Measurements from ENCODE around the gene POLR1B. TPM values are rescaled to one million over a fixed set of nuclear protein-coding genes. Genes with fewer than 3 reads are reported as not detected.
"Not testable (repeated sequence)": the region's sequence is repeated elsewhere in the genome, so short reads cannot be mapped to it uniquely, and the experiment has no call there.

The POLR1B gene
- total RNA-seq, 1 donor from 2014 or later, result 12.3 TPM

DNA sequence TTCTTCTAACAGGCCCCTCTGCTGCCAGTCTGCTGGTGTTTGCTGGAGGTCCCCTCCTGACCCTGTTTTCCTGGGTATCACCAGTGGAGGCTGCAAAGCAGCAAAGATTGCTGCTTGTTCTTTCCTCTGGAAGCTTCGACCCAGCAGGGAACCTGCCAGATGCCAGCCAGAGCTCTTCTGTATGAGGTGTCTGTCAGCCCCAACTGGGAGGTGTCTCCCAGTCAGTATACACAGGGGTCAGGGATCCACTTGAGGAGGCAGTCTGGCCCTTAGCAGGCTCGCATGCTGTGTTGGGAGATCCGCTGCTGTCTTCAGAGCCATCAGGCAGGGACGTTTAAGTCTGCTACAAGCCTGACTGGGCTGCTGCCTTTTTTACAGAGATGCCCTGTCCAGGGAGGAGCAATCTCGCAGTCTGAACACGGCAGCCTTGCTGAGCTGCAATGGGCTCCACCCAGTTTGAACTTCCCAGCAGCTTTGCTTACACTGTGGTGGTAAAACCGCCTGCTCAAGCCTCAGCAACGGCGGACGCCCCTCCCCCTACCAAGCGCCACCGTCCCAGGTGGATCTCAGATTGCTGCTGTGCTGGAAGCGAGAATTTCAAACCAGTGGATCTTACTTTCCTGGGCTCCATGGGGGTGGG lies 72.1 kb downstream of the POLR1B start:
- Histone ChIP-seq H3K27me3 (ENCODE audit: low read depth) (no peaks in the 10 kb centered on the region), H3K9me3 (no peaks in the 10 kb centered on the region), H3K4me1 (no peaks in the 10 kb centered on the region), H3K4me3 (no peak overlapping the region), H3K36me3 (no peaks in the 10 kb centered on the region), H3K27ac (no peak overlapping the region)
- ATAC-seq, result no peak
- TF ChIP-seq, protein P1, sequence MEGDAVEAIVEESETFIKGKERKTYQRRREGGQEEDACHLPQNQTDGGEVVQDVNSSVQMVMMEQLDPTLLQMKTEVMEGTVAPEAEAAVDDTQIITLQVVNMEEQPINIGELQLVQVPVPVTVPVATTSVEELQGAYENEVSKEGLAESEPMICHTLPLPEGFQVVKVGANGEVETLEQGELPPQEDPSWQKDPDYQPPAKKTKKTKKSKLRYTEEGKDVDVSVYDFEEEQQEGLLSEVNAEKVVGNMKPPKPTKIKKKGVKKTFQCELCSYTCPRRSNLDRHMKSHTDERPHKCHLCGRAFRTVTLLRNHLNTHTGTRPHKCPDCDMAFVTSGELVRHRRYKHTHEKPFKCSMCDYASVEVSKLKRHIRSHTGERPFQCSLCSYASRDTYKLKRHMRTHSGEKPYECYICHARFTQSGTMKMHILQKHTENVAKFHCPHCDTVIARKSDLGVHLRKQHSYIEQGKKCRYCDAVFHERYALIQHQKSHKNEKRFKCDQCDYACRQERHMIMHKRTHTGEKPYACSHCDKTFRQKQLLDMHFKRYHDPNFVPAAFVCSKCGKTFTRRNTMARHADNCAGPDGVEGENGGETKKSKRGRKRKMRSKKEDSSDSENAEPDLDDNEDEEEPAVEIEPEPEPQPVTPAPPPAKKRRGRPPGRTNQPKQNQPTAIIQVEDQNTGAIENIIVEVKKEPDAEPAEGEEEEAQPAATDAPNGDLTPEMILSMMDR (IDR thresholded peaks at IDR 0.05), result no peak
- intact Hi-C loops (cut with DNase I), result no loop called here
- DNase-seq, result no peak

- TF ChIP-seq, protein P1 (IDR thresholded peaks at IDR 0.05), result no peak
- H3K36me3 ChIP-seq, result no peaks in the 10 kb centered on the region
- no peaks in the 10 kb centered on the region for H3K9me3 ChIP-seq
- intact Hi-C loops (cut with DNase I), result no loop called here
- H3K4me1 ChIP-seq, result no peaks in the 10 kb centered on the region
- no peaks in the 10 kb centered on the region for H3K27me3 ChIP-seq (ENCODE audit: low read depth)
- ATAC-seq (no peak), DNase-seq (no peak)
- no peak overlapping the region for H3K27ac ChIP-seq
- no peak overlapping the region for H3K4me3 ChIP-seq
Observed at GRCh38 chr2:112615051-112615450, 72.8 kb downstream of the POLR1B start.

DNA sequence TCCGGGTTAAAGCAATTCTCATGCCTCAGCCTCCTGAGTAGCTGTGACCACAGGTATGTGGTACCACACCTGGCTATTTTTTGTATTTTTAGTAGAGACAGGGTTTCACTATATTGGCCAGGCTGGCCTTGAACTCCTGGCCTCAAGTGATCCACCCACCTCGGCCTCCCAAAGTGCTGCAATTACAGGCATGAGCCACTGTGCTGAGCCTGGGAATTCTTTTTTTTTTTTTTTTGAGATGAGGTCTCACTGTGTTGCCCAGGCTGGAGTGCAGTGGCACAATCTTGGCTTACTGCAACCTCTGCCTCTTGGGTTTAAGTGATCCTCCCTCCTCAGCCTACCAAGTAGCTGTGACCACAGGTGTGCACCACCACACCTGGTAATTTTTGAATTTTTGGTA lies 73.5 kb downstream of the POLR1B start:
- ATAC-seq; H3K4me1 ChIP-seq; H3K36me3 ChIP-seq; H3K27me3 ChIP-seq (ENCODE audit: low read depth); H3K9me3 ChIP-seq; H3K4me3 ChIP-seq; H3K27ac ChIP-seq; intact Hi-C loops (cut with DNase I); DNase-seq: not testable (repeated sequence)

GRCh38 chr2:112618383-112618782 lies 76.1 kb downstream of the POLR1B start:
- Histone ChIP-seq H3K9me3 (no peaks in the 10 kb centered on the region), H3K4me3 (no peak overlapping the region), H3K27ac (no peak overlapping the region), H3K4me1 (no peaks in the 10 kb centered on the region), H3K36me3 (no peaks in the 10 kb centered on the region), H3K27me3 (ENCODE audit: low read depth) (no peaks in the 10 kb centered on the region)
- ATAC-seq, result peak in 1 of 2 donors; percentile 10
- intact Hi-C loops (cut with DNase I), result no loop called here
- no peak for DNase-seq
- TF ChIP-seq, protein P1 (IDR thresholded peaks at IDR 0.05), result no peak

DNA sequence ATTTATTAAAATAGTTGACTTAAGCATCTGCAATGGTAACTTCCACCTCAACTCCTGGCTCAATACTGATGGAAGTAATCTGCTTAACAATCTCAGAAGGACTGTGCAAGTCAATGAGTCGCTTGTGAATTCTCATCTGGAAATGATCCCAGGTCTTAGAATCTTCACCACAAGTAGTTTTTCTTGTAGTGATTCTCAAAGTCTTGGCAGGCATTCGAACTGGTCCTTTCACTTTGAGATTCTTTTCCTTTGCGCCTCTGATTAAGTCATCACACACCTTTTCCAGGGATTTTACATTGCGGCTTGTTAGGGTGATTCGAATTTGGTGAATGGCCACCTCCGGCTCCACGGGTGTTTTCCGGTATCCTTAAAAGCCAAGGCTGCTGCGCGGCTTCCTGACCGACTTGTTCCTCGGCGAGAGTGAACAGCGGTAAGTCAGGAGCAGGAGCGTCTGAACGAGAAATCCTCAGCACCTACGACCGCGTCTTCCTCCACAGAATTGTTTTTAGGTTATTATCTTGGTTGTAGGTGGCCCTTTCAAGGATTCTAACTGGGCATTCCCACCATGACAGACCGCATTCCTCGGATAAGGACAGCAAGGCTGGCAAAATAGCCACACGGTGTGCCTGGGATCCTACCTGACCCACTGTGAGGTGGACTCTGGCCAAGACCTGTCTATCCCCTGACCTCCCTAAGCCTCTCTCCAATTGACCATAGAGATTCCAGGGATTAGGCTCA lies 79.7 kb downstream of the POLR1B start:
- TF ChIP-seq, protein P1 (IDR thresholded peaks at IDR 0.05), result no peak
- ATAC-seq (no peak), DNase-seq (no peak)
- Histone ChIP-seq H3K4me1 (peaks cover 9% of the 10 kb centered on the region), H3K9me3 (no peaks in the 10 kb centered on the region), H3K27me3 (ENCODE audit: low read depth) (no peaks in the 10 kb centered on the region), H3K36me3 (no peaks in the 10 kb centered on the region), H3K27ac (no peak overlapping the region), H3K4me3 (no peak overlapping the region)
- intact Hi-C loops (cut with DNase I), result loop anchor here (10.0 kb wide), 1 partner anchor 63 kb away; no protein-coding TSS in a partner anchor

- Histone ChIP-seq H3K27ac (no peak overlapping the region), H3K27me3 (ENCODE audit: low read depth) (no peaks in the 10 kb centered on the region), H3K9me3 (no peaks in the 10 kb centered on the region), H3K4me1 (peaks cover 14% of the 10 kb centered on the region), H3K4me3 (no peak overlapping the region), H3K36me3 (no peaks in the 10 kb centered on the region)
- TF ChIP-seq, protein P1 (IDR thresholded peaks at IDR 0.05), result no peak
- intact Hi-C loops (cut with DNase I), result loop anchor here (10.0 kb wide), 1 partner anchor 62 kb away; no protein-coding TSS in a partner anchor
- ATAC-seq (no peak), DNase-seq (no peak)
Observed at GRCh38 chr2:112622528-112622849, 80.2 kb downstream of the POLR1B start.

All from lower lobe of right lung (tissue), 2 donors.